IMR-90 (cell line): ENCODE measurements around the gene CCDC144A.
"Not testable (repeated sequence)": the region's sequence is repeated elsewhere in the genome, so short reads cannot be mapped to it uniquely, and the experiment has no call there.

ENCODE experiments used
- BHLHE40 ChIP-seq: fragments of 150-350 bp; IDR thresholded peaks from 2 replicates; pipeline ENCODE4 v1.6.1; 2016; ENCODE audit warnings: mild to moderate bottlenecking, low read depth, low read length
- CEBPB ChIP-seq: IDR thresholded peaks from 2 replicates; pipeline ENCODE4 v1.6.1; 2012; ENCODE audit warnings: low read depth, low read length, improper control_type of control experiment
- CHD1 ChIP-seq: IDR thresholded peaks from 2 replicates; pipeline ENCODE4 v1.6.1; 2012; ENCODE audit warnings: low read depth, low read length, improper control_type of control experiment
- CTCF ChIP-seq: conservative IDR thresholded peaks from 2 replicates; pipeline ENCODE4 v1.5.1; 2012; ENCODE audit warnings: mild to moderate bottlenecking, low read depth, low read length, improper control_type of control experiment
- FOS ChIP-seq: fragments of 150-350 bp; IDR thresholded peaks from 2 replicates; pipeline ENCODE4 v1.6.1; 2016; ENCODE audit warnings: low read depth, low read length
- MAZ ChIP-seq: IDR thresholded peaks from 2 replicates; pipeline ENCODE4 v1.6.1; 2012; ENCODE audit warnings: low read depth, mild to moderate bottlenecking, low read length, improper control_type of control experiment, moderate library complexity, borderline replicate concordance
- MXI1 ChIP-seq: IDR thresholded peaks from 2 replicates; pipeline ENCODE4 v1.6.1; 2012; ENCODE audit warnings: low read depth, mild to moderate bottlenecking, low read length, moderate library complexity, borderline replicate concordance
- POLR2A ChIP-seq: IDR thresholded peaks from 2 replicates; pipeline ENCODE4 v1.6.1; 2012; ENCODE audit warnings: mild to moderate bottlenecking, low read depth, low read length
- RAD21 ChIP-seq: IDR thresholded peaks from 2 replicates; pipeline ENCODE4 v1.6.1; 2012; ENCODE audit warnings: low read length, improper control_type of control experiment
- RCOR1 ChIP-seq: IDR thresholded peaks from 2 replicates; pipeline ENCODE4 v1.6.1; 2012; ENCODE audit warnings: mild to moderate bottlenecking, low read length, improper control_type of control experiment; ENCODE audit not compliant: insufficient replicate concordance
- RFX5 ChIP-seq: IDR thresholded peaks from 2 replicates; pipeline ENCODE4 v1.8.0; 2012; ENCODE audit warnings: low read depth, mild to moderate bottlenecking, low read length, moderate library complexity
- SMC3 ChIP-seq: fragments of 150-350 bp; IDR thresholded peaks from 2 replicates; pipeline ENCODE4 v1.6.1; 2016; ENCODE audit warnings: low read depth, mild to moderate bottlenecking, antibody characterized with exemption, low read length, moderate library complexity
- TF ChIP-seq, protein P1 (sequence below): fragments of 150-350 bp; IDR thresholded peaks from 2 replicates; pipeline ENCODE4 v1.6.1; 2017; ENCODE audit warnings: mild to moderate bottlenecking, antibody characterized with exemption, low read length, low read depth

DNA sequence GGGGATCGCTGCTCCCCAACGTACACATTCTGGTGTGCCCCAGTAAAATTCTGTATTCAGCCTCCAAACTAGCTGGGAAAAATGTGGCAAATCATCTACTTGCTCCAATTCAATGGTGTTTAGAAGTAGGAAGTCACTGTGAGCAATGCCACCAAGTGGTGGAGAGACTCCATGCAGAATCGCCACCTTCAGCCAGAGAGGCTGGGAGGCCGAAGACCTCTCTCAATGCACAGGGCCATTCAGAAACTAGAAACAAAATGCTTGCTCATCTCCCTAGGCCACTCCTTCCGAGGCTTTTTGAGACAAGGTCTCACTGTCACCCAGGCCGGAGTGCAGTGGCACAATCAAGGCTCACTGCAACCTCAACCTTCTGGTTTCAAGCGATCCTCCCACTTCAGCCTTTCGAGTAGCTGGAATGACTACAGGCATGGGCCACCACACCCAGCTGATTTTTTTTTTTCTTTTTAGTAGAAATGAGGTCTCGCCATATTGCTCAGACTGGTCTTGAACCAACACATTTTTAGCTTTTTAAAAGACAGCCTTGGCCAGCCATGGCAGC, 100.4 kb downstream of the CCDC144A start:
- not testable (repeated sequence) for TF ChIP-seq CTCF, POLR2A, RFX5, MAZ, RAD21, CHD1, RCOR1, CEBPB, SMC3, FOS, BHLHE40, MXI1
- TF ChIP-seq, protein P1, sequence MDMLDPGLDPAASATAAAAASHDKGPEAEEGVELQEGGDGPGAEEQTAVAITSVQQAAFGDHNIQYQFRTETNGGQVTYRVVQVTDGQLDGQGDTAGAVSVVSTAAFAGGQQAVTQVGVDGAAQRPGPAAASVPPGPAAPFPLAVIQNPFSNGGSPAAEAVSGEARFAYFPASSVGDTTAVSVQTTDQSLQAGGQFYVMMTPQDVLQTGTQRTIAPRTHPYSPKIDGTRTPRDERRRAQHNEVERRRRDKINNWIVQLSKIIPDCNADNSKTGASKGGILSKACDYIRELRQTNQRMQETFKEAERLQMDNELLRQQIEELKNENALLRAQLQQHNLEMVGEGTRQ = not testable (repeated sequence)
